HG02763 (cell line): ENCODE measurements around the gene GLI1.
A peak's percentile ranks its signal among the peaks of the same experiment; 100 is the strongest.
"Not testable (repeated sequence)": the region's sequence is repeated elsewhere in the genome, so short reads cannot be mapped to it uniquely, and the experiment has no call there.

ENCODE experiments used
- ATAC-seq: cut with Tn5 transposase; IDR thresholded peaks from one replicate; pipeline ENCODE4 v1.9.1; 2021; ENCODE audit warnings: mild to moderate bottlenecking, moderate library complexity; ENCODE audit not compliant: unreplicated experiment

The GLI1 gene

DNA sequence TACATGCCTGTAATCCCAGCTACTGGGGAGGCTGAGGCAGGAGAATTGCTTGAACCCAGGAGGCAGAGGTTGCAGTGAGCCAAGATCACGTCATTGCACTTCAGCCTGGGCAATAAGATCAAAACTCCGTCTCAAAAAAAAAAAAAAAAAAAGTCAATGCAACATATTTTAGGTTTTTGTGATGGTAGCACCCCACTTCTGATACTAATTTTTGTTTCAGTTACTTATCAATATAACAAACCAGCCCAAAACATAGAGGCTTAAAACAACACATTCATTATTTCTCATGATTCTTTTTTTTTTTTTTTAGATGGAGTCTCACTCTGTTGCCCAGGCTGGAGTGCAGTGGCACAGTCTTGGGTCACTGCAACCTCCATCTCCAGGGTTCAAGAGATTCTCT lies 18.2 kb upstream of the GLI1 start:
- ATAC-seq: not testable (repeated sequence)

GRCh38 chr12:57441846-57442427 lies 17.6 kb upstream of the GLI1 start:
- no peak for ATAC-seq

GRCh38 chr12:57444337-57444736 lies 15.2 kb upstream of the GLI1 start:
- not testable (repeated sequence) for ATAC-seq

DNA sequence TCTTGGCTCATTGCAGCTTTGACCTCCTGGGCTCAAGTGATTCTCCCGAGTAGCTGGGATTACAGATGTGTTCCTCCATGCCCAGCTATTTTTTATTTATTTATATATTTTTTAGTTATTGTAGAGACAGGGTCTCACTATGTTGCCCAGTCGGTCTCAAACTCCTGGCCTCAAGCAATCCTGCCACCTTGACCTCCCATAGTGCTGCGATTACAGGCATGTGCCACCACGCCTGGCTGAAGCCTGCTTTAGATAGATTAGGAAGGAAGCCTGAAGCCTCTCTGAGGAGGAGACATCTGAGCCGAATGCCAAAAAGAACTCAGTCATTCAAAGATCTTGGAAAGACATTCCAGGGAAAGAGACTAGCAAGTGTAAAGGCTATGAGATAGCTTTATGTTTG lies 14.8 kb upstream of the GLI1 start:
- no peak for ATAC-seq

DNA sequence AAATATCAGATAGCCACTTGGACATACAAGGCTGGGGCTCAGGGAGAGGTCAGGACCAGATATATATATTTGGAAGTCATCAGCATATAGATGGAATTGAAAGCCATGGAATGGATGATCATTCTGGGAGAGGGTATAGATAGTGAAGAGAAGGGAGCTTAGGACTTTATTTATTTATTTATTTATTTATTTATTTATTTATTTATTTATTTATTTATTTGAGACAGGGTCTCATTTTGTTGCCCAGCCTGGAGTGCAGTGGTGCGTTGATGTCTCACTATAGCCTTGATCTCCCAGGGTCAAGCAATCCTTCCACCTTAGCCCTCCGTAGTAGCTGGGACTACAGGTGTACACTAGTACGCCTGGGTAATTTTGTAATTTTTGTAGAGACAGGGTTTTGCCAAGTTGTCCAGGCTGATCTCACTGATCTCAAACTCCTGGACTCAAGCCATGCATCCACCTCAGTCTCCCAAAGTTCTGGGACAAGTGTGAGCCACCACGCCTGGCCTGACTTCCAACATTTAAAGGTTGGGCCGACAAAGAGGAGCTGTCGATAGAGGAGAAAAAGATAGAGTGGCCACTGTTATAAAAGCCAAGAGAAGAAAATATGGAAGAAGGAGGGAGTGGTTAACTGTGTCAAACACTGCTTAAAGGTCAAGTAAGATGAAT lies 13.2 kb upstream of the GLI1 start:
- ATAC-seq: no peak

- ATAC-seq: no peak
Measured at GRCh38 chr12:57448669-57449068, 10.9 kb upstream of the GLI1 start.

DNA sequence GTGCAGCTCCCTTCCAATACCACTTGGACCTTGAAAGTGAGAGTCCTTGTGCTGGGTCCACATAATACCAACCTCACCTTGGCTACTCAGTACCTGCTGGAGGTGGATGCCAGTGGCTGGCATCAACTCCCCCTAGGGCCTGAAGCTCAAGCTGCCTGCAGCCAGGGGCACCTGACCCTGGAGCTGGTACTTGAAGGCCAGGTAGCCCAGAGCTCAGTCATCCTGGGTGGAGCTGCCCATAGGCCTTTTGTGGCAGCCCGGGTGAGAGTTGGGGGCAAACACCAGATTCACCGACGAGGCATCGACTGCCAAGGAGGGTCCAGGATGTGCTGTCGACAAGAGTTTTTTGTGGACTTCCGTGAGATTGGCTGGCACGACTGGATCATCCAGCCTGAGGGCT lies 10.2 kb upstream of the GLI1 start:
- ATAC-seq: no peak

DNA sequence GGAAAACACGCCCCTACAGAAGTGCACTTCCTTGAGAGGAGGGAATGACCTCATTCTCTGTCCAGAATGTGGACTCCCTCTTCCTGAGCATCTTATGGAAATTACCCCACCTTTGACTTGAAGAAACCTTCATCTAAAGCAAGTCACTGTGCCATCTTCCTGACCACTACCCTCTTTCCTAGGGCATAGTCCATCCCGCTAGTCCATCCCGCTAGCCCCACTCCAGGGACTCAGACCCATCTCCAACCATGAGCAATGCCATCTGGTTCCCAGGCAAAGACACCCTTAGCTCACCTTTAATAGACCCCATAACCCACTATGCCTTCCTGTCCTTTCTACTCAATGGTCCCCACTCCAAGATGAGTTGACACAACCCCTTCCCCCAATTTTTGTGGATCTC lies 9.5 kb upstream of the GLI1 start:
- ATAC-seq: no peak

GRCh38 chr12:57451233-57451778 lies 8.3 kb upstream of the GLI1 start:
- ATAC-seq: no peak

DNA sequence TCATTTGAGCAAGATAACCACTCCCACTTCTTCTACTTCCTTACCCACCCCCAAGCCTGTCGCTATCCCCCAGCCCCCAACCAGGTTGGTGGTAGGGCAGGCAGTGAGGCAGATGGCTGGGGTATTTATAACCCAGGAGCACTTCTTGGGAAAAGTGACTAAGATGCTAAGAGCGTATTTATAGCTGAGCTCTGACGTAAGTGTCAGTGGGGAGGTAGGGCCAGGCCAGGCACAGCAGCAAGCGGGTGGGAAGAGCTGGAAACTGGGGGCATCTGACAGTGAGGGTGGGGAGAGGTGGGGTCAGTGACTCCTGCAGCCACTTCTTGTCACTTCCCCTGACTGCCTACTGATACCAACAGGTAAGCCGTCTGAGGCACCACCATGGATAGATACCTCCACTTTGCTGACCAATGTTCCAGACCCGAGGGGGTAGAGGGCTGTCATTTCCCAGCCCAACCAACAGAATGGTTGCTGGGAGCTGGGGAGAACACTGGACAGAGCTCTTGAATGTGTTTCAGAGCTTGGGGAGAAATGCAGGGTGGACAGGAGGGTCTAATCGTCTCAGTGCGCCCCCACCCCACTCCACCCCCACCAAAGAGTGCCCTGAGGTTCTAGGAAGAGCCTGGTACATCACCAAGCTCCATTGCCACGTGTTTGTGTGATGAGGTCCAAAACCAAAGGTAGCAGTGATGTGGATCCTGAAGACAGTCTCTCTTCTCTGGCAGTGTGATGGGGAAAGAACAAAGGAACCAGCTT lies 7.2 kb upstream of the GLI1 start:
- no peak for ATAC-seq

DNA sequence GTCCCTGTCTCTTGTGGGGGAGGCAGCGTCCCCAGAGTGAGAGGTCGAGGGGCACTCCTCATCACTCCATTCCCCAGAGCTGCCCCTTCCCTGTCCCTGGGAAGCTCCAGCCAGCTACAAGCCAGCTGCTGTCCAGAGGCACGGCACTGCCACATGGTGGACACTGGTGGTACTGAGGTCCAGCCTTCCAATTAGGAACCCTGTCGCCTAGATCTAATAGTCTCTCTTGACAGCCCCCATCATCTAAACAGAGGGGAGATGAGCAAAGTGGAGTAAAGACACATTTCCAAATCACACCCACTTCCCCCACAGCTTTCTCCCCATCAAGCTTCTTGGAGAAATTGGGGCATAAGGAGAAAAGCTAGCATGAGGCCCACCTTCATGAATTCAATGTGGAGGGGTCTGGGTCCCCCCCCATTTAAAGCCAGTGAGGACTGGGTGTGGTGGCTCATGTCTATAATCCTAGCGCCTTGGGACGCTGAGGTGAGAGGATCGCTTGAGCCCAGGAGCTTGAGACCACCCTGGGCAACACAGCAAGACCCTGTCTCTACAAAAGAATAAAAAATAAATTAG lies 6.6 kb upstream of the GLI1 start:
- ATAC-seq: no peak

DNA sequence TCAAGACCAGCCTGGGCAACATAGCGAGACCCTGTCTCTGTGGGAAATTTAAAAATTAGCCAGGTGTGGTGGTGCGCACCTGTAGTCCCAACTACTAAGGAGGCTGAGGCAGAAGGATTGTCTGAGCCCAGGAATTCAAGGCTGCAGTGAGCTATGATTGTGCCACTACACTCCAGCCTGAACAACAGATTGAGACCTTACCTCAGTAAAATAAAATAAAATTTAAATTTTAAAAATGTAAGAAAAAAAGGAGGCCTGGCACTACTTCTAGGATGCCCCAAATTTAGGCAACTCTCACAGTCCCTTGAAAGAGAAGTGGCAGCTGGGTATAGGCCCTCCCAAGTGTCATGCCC lies 5.4 kb upstream of the GLI1 start:
- ATAC-seq: no peak

DNA sequence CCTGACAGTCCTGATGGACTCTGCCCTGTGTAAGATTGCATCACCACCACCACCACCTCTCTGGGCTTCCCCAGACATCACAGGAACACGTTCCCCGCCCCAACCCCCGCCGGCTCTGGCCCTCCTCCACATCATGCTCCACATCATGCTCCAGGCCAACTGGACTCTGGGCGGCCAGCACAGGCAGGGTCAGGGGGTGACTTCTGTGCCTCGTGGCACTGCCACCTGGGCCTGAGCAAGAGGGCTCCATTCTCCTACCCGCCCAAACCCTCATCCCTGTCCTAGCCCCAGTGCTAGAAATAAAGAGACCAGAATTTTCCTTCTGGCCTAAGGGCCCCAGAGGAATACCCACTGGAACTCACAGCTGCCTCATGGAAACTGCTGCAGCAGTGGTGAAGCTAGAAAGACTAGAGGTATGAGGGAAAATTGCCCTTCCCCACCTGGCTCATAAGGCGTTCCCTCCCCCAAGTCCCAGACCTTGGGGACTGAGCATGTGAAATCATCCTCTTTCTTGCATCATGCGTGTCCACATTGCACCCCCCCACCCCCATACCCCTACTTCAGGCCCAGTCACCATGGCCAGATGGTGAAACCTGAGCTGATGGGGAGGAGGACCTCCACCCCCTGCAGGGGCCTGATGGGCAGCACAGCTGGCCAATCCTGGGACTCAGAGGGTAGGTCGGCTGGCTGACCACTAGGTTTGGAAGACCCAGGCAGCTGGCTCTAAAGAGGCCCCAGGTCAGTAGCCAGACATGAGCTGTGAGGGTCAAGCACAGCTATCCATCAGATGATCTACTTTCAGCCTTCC lies 4.8 kb upstream of the GLI1 start, which contains the start of gene INHBE:
Gene INHBE, plus strand, starts transcription at position 742 of the 808 bp plus-strand sequence. CDS start 230 bp downstream, outside the sequence.
- ATAC-seq: no peak

DNA sequence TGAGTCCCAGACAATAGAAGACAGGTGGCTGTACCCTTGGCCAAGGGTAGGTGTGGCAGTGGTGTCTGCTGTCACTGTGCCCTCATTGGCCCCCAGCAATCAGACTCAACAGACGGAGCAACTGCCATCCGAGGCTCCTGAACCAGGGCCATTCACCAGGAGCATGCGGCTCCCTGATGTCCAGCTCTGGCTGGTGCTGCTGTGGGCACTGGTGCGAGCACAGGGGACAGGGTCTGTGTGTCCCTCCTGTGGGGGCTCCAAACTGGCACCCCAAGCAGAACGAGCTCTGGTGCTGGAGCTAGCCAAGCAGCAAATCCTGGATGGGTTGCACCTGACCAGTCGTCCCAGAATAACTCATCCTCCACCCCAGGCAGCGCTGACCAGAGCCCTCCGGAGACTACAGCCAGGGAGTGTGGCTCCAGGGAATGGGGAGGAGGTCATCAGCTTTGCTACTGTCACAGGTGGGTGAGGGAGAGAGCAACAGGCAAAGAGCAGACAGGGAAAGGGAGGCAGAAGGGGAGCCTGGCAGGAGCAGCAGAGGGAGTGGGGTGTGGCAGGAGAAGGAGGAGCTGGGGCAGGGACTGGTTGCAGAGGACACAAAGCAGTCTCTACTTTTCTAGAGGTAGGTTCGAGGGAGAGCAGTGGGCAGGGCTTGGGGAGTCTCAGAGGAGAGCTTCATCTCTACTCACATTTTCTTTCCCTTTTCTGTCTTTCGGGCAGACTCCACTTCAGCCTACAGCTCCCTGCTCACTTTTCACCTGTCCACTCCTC lies 4.0 kb upstream of the GLI1 start:
- ATAC-seq: no peak

GRCh38 chr12:57456145-57456700 lies 3.4 kb upstream of the GLI1 start:
- no peak for ATAC-seq

GRCh38 chr12:57456737-57457490 lies 2.7 kb upstream of the GLI1 start:
- no peak for ATAC-seq

GRCh38 chr12:57458665-57459054 lies 925 bp upstream of the GLI1 start:
- ATAC-seq: no peak

DNA sequence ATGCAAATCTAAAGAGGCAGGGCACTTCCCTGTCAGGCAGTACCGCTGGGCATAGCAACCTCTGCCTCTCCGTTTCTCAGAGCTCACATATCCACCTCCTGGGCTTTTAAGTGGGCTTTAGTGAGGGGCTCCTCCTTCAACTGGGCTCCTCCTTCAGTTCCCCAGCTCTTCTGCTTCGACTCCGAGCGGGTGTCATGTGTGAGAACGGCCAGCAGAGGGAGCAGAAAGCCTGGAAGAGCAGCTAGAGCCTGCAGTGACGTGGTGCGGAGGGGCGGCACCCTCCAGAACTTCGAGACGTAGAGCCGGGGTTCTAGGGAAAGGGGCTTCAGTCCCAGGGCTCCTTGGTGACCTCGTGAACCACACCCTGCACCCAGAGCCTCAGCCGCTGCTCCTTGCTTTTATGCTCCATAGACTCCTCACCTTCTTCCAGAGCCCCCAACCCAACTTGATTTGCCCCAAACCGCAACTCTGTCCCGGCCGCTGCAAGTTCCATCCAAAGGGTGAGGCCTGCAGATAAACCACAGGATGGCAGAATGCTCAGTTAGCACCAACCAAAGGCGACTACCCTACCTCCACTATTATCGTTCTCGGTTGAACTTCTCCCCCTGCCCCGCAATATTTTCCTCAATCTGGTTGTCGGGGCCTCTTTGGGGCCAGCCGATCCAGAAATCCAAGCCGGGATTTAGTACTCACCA lies 383 bp upstream of the GLI1 start:
- ATAC-seq: peak; percentile 52

- no peak for ATAC-seq
Measured at GRCh38 chr12:57460468-57460784, 841 bp downstream of the GLI1 start.
